HepG2 (cell line): ENCODE data around the gene MYH9. TPM values are rescaled to one million over a fixed set of nuclear protein-coding genes. Genes with fewer than 3 reads are reported as not detected.

Experiments used
- AGO2 ChIP-seq: fragments of 200-400 bp; formaldehyde crosslinking; optimal IDR thresholded peaks from 2 replicates; pipeline ENCODE3; 2017; ENCODE audit warnings: mild to moderate bottlenecking, low read depth, low read length, moderate library complexity
- AHR ChIP-seq: IDR thresholded peaks from 2 replicates; pipeline ENCODE4 v1.6.1; 2018; ENCODE audit warnings: missing genetic modification reagents, missing compliant biosample characterization
- CBX1 ChIP-seq: IDR thresholded peaks from one replicate; pipeline ENCODE4 v1.6.1; 2016; ENCODE audit warnings: antibody characterized with exemption, low read depth
- EHMT2 ChIP-seq: fragments of 200-600 bp; sonication (generic); IDR thresholded peaks from 2 replicates; pipeline ENCODE4 v1.7.0; 2017; ENCODE audit warnings: antibody characterized with exemption, low read depth, low read length, borderline replicate concordance
- ELF1 ChIP-seq: sonication (generic); formaldehyde crosslinking; IDR thresholded peaks from 2 replicates; pipeline ENCODE4 v1.4.0; 2020; ENCODE audit warnings: missing genetic modification reagents
- HIVEP1 ChIP-seq: sonication (generic); formaldehyde crosslinking; IDR thresholded peaks from 2 replicates; pipeline ENCODE4 v1.4.0; 2020; ENCODE audit warnings: mild to moderate bottlenecking, missing genetic modification reagents
- MEIS1 ChIP-seq: sonication (generic); formaldehyde crosslinking; IDR thresholded peaks from 2 replicates; pipeline ENCODE4 v1.9.0; 2021; ENCODE audit warnings: mild to moderate bottlenecking, missing genetic modification reagents, moderate library complexity, borderline replicate concordance
- NFYC ChIP-seq: IDR thresholded peaks from 2 replicates; pipeline ENCODE4 v1.6.1; 2016; ENCODE audit warnings: missing genetic modification reagents, missing compliant biosample characterization
- POLR2AphosphoS2 ChIP-seq: IDR thresholded peaks from 2 replicates; pipeline ENCODE4 v1.6.1; 2011; ENCODE audit warnings: low read depth, low read length, improper control_type of control experiment
- POLR2AphosphoS5 ChIP-seq: IDR thresholded peaks from 2 replicates; pipeline ENCODE4 v1.6.1; 2012; ENCODE audit warnings: low read depth, low read length
- PPARG ChIP-seq: conservative IDR thresholded peaks from 2 replicates; pipeline ENCODE4 v1.6.1; 2016; ENCODE audit warnings: missing biosample characterization, missing genetic modification reagents
- RELA ChIP-seq: sonication (generic); formaldehyde crosslinking; IDR thresholded peaks from 2 replicates; pipeline ENCODE4 v1.4.0; 2020; ENCODE audit warnings: missing genetic modification reagents
- TBX2 ChIP-seq: sonication (generic); formaldehyde crosslinking; IDR thresholded peaks from 2 replicates; pipeline ENCODE4 v1.5.0; 2020; ENCODE audit warnings: missing genetic modification reagents, mild to moderate bottlenecking, borderline replicate concordance
- TRIM24 ChIP-seq: sonication (generic); formaldehyde crosslinking; IDR thresholded peaks from 2 replicates; pipeline ENCODE4 v1.8.0; 2022; ENCODE audit warnings: mild to moderate bottlenecking, missing genetic modification reagents
- YEATS2 ChIP-seq: sonication (generic); formaldehyde crosslinking; IDR thresholded peaks from 2 replicates; pipeline ENCODE4 v1.4.0; 2020; ENCODE audit warnings: missing genetic modification reagents, borderline replicate concordance
- ZBTB43 ChIP-seq: sonication (generic); formaldehyde crosslinking; conservative IDR thresholded peaks from 2 replicates; pipeline ENCODE4 v1.4.0; 2020; ENCODE audit warnings: missing genetic modification reagents
- ZBTB8A ChIP-seq: sonication (generic); formaldehyde crosslinking; IDR thresholded peaks from 2 replicates; pipeline ENCODE4 v1.4.0; 2020; ENCODE audit warnings: mild to moderate bottlenecking, low read depth, missing genetic modification reagents, borderline replicate concordance
- ZKSCAN5 ChIP-seq: sonication (generic); formaldehyde crosslinking; IDR thresholded peaks from 2 replicates; pipeline ENCODE4 v1.5.1; 2020; ENCODE audit warnings: mild to moderate bottlenecking, missing genetic modification reagents
- ZNF256 ChIP-seq: sonication (generic); formaldehyde crosslinking; conservative IDR thresholded peaks from 2 replicates; pipeline ENCODE4 v1.4.0; 2020; ENCODE audit warnings: missing genetic modification reagents
- ZNF317 ChIP-seq: sonication (generic); formaldehyde crosslinking; IDR thresholded peaks from 2 replicates; pipeline ENCODE4 v1.5.0; 2020; ENCODE audit warnings: mild to moderate bottlenecking, missing genetic modification reagents
- ZNF329 ChIP-seq: sonication (generic); formaldehyde crosslinking; IDR thresholded peaks from 2 replicates; pipeline ENCODE4 v1.9.0; 2021; ENCODE audit warnings: low read depth, mild to moderate bottlenecking, missing genetic modification reagents
- ZNF431 ChIP-seq: sonication (generic); formaldehyde crosslinking; IDR thresholded peaks from 2 replicates; pipeline ENCODE4 v1.9.0; 2022; ENCODE audit warnings: missing genetic modification reagents, low read depth, mild to moderate bottlenecking, borderline replicate concordance
- ZNF563 ChIP-seq: sonication (generic); formaldehyde crosslinking; IDR thresholded peaks from 2 replicates; pipeline ENCODE4 v1.8.0; 2022; ENCODE audit warnings: mild to moderate bottlenecking, moderate library complexity, missing genetic modification reagents
- ZNF605 ChIP-seq: sonication (generic); formaldehyde crosslinking; IDR thresholded peaks from 2 replicates; pipeline ENCODE4 v1.8.0; 2022; ENCODE audit warnings: mild to moderate bottlenecking, missing genetic modification reagents
- ZNF614 ChIP-seq: IDR thresholded peaks from 2 replicates; pipeline ENCODE4 v1.6.1; 2018; ENCODE audit warnings: missing biosample characterization, missing genetic modification reagents, inconsistent platforms, borderline replicate concordance
- ZNF672 ChIP-seq: sonication (generic); formaldehyde crosslinking; IDR thresholded peaks from 2 replicates; pipeline ENCODE4 v1.8.1; 2022; ENCODE audit warnings: missing genetic modification reagents
- ZNF766 ChIP-seq: sonication (generic); formaldehyde crosslinking; IDR thresholded peaks from 2 replicates; pipeline ENCODE4 v1.5.0; 2020; ENCODE audit warnings: missing genetic modification reagents, borderline replicate concordance
- ZSCAN20 ChIP-seq: sonication (generic); formaldehyde crosslinking; IDR thresholded peaks from 2 replicates; pipeline ENCODE4 v1.4.0; 2020; ENCODE audit warnings: missing genetic modification reagents, mild to moderate bottlenecking, borderline replicate concordance
- polyA plus RNA-seq, 8 experiments: library from polyadenylated mRNA; depleted of rRNA in 3 of 8; stranded (reverse) in 7 of 8; unstranded in 1 of 8; fragments of >200 nt; fragmentation: Illumina TruSeq in 4 of 8; extraction: Trizol in 4 of 8; gene quantifications; 2 replicates each; pipeline versions ENCODE4 v1.2.1 to v1.2.3, GENCODE V29; 2011 to 2016; ENCODE audit warnings: low read depth in 4 of 8, missing spikeins in 1 of 8, mixed read lengths in 1 of 8; ENCODE audit not compliant: insufficient read depth in 1 of 8
- total RNA-seq, 5 experiments: library from RNA; depleted of rRNA; stranded (reverse); fragments of >200 nt; fragmentation: Illumina TruSeq; extraction: Trizol; gene quantifications; 2 replicates each; pipeline ENCODE4 v1.2.3, GENCODE V29; 2016; ENCODE audit warnings: low read depth in 1 of 5
- TF ChIP-seq, protein P1 (sequence below): sonication (generic); formaldehyde crosslinking; IDR thresholded peaks from 2 replicates; pipeline ENCODE4 v1.8.1; 2023; ENCODE audit warnings: mild to moderate bottlenecking, missing genetic modification reagents
- TF ChIP-seq, protein P2 (sequence below): sonication (generic); formaldehyde crosslinking; IDR thresholded peaks from 2 replicates; pipeline ENCODE4 v1.4.0; 2020; ENCODE audit warnings: missing genetic modification reagents, borderline replicate concordance

The MYH9 gene
- total and polyA plus RNA-seq, 2 of the 13 experiments (the other 11 are each of a cell fraction or from before 2014, with no cell fraction given) = 50.7 to 98.5 TPM

- peak; percentile 49; the same call in 1 of the 2 replicates for TF ChIP-seq PPARG
- TF ChIP-seq ELF1 = no peak; the same call in 1 of the 2 replicates
- TF ChIP-seq ZBTB43 (CRISPR knock-in tag) = no peak
- peak; percentile 45; the same call in 1 of the 2 replicates for TF ChIP-seq YEATS2 (CRISPR knock-in tag)
- TF ChIP-seq ZNF431 (CRISPR knock-in tag) = no peak
- no peak for TF ChIP-seq AGO2
- no peak for TF ChIP-seq ZSCAN20 (CRISPR knock-in tag)
- TF ChIP-seq ZNF672 (CRISPR knock-in tag) = no peak
- no peak for TF ChIP-seq RELA (CRISPR knock-in tag)
- TF ChIP-seq ZNF329 (CRISPR knock-in tag) = no peak
- peak; percentile 91 for TF ChIP-seq HIVEP1 (CRISPR knock-in tag)
- peak; percentile 77; the same call in 1 of the 2 replicates for TF ChIP-seq TBX2 (CRISPR knock-in tag)
- TF ChIP-seq NFYC = no peak
- TF ChIP-seq ZBTB8A (CRISPR knock-in tag) = no peak
- TF ChIP-seq TRIM24 (CRISPR knock-in tag) = no peak
- no peak for TF ChIP-seq ZNF563
- TF ChIP-seq ZNF766 (CRISPR knock-in tag) = no peak
- TF ChIP-seq ZNF614 (CRISPR knock-in tag) = peak; percentile 77; the same call in 1 of the 2 replicates
- TF ChIP-seq ZNF605 = no peak
- TF ChIP-seq ZNF256 (CRISPR knock-in tag) = no peak
- TF ChIP-seq, protein P1, sequence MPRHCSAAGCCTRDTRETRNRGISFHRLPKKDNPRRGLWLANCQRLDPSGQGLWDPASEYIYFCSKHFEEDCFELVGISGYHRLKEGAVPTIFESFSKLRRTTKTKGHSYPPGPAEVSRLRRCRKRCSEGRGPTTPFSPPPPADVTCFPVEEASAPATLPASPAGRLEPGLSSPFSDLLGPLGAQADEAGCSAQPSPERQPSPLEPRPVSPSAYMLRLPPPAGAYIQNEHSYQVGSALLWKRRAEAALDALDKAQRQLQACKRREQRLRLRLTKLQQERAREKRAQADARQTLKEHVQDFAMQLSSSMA (CRISPR knock-in tag) = no peak
- TF ChIP-seq ZNF317 (CRISPR knock-in tag) = no peak
- no peak for TF ChIP-seq POLR2AphosphoS2
- no peak for TF ChIP-seq ZKSCAN5 (CRISPR knock-in tag)
- TF ChIP-seq, protein P2, sequence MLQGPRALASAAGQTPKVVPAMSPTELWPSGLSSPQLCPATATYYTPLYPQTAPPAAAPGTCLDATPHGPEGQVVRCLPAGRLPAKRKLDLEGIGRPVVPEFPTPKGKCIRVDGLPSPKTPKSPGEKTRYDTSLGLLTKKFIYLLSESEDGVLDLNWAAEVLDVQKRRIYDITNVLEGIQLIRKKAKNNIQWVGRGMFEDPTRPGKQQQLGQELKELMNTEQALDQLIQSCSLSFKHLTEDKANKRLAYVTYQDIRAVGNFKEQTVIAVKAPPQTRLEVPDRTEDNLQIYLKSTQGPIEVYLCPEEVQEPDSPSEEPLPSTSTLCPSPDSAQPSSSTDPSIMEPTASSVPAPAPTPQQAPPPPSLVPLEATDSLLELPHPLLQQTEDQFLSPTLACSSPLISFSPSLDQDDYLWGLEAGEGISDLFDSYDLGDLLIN (CRISPR knock-in tag) = no peak
- no peak for TF ChIP-seq MEIS1 (CRISPR knock-in tag)
- TF ChIP-seq EHMT2 = no peak
- TF ChIP-seq POLR2AphosphoS5 = no peak
- TF ChIP-seq CBX1 = no peak
- no peak for TF ChIP-seq AHR
These were observed 44.1 kb downstream of the MYH9 start (continued) for GRCh38 chr22:36343720-36344105.
